MM.1S (cell line): ENCODE data around the gene KATNBL1.
"Not testable (repeated sequence)": the region's sequence is repeated elsewhere in the genome, so short reads cannot be mapped to it uniquely, and the experiment has no call there.

ENCODE experiments used
- DNase-seq: peaks from one replicate; pipeline ENCODE4 v3.0.0-alpha.2; 2015
- H2AFZ ChIP-seq: fragments of 300-600 bp; sonication (generic); 2 replicates; pipeline ENCODE4 v1.6.0; 2016; ENCODE audit warnings: antibody characterized with exemption, low read length
- H3F3A ChIP-seq: fragments of 300-600 bp; sonication (generic); 2 replicates; pipeline ENCODE4 v1.6.1; 2016; ENCODE audit warnings: mild to moderate bottlenecking, antibody characterized with exemption, low read length, moderate library complexity, mixed read lengths; ENCODE audit not compliant: insufficient read depth
- H3K27ac ChIP-seq: fragments of 300-600 bp; sonication (generic); 2 replicates; pipeline ENCODE4 v1.5.1; 2016; ENCODE audit warnings: mild to moderate bottlenecking, low read length
- H3K27me3 ChIP-seq: fragments of 300-600 bp; sonication (generic); replicated peaks from 2 replicates; pipeline ENCODE4 v1.6.0; 2016; ENCODE audit warnings: low read length; ENCODE audit not compliant: insufficient read depth
- H3K36me3 ChIP-seq: fragments of 300-600 bp; sonication (generic); replicated peaks from 2 replicates; pipeline ENCODE4 v1.6.1; 2016; ENCODE audit warnings: mild to moderate bottlenecking, low read length, mixed read lengths; ENCODE audit not compliant: insufficient read depth
- H3K4me1 ChIP-seq: fragments of 300-600 bp; sonication (generic); 2 replicates; pipeline ENCODE4 v1.6.1; 2016; ENCODE audit warnings: low read length, mixed read lengths
- H3K4me2 ChIP-seq: fragments of 300-600 bp; sonication (generic); 2 replicates; pipeline ENCODE4 v1.6.0; 2016; ENCODE audit warnings: low read depth, low read length
- H3K4me3 ChIP-seq: fragments of 300-600 bp; sonication (generic); 2 replicates; pipeline ENCODE4 v1.5.1; 2016; ENCODE audit warnings: low read length, mixed read lengths
- H3K79me2 ChIP-seq: fragments of 300-600 bp; sonication (generic); 2 replicates; pipeline ENCODE4 v1.6.1; 2016; ENCODE audit warnings: mixed run types, low read length, mixed read lengths
- H3K9ac ChIP-seq: fragments of 300-600 bp; sonication (generic); 2 replicates; pipeline ENCODE4 v1.6.1; 2016; ENCODE audit warnings: low read length, mixed read lengths
- H3K9me2 ChIP-seq: fragments of 300-600 bp; sonication (generic); replicated peaks from 2 replicates; pipeline ENCODE4 v1.6.1; 2016; ENCODE audit warnings: mild to moderate bottlenecking, low read length, mixed read lengths; ENCODE audit not compliant: insufficient read depth
- H3K9me3 ChIP-seq: fragments of 300-600 bp; sonication (generic); replicated peaks from 2 replicates; pipeline ENCODE4 v1.6.1; 2016; ENCODE audit warnings: mild to moderate bottlenecking, low read length, mixed read lengths; ENCODE audit not compliant: insufficient read depth
- H4K20me1 ChIP-seq: fragments of 300-600 bp; sonication (generic); 2 replicates; pipeline ENCODE4 v1.6.1; 2016; ENCODE audit warnings: mild to moderate bottlenecking, low read length, moderate library complexity, mixed read lengths; ENCODE audit not compliant: insufficient read depth
- CTCF ChIP-seq: fragments of 300-600 bp; sonication (generic); IDR thresholded peaks from 2 replicates; pipeline ENCODE4 v1.5.1; 2016; ENCODE audit warnings: antibody characterized with exemption, low read length, mixed read lengths
- EZH2 ChIP-seq: fragments of 300-600 bp; sonication (generic); optimal IDR thresholded peaks from 2 replicates; pipeline ENCODE3; 2017; ENCODE audit warnings: low read depth, mild to moderate bottlenecking, antibody characterized with exemption, low read length, mixed read lengths
- EZH2phosphoT487 ChIP-seq: fragments of 300-600 bp; sonication (generic); IDR thresholded peaks from 2 replicates; pipeline ENCODE4 v1.6.1; 2018; ENCODE audit warnings: antibody characterized with exemption, low read length

Gene KATNBL1

GRCh38 chr15:34188711-34189110, 21.2 kb downstream of the KATNBL1 start:
- no peaks in the 10 kb centered on the region for H3K27me3 ChIP-seq
- no peak overlapping the region for H3K27ac ChIP-seq
- no peaks in the 10 kb centered on the region for H3K4me1 ChIP-seq
- no peak overlapping the region for H3K4me3 ChIP-seq
- no peaks in the 10 kb centered on the region for H3K9me3 ChIP-seq
- no peaks in the 10 kb centered on the region for H3K36me3 ChIP-seq
- no peak overlapping the region for H3K9ac ChIP-seq
- no peaks in the 10 kb centered on the region for H3K9me2 ChIP-seq
- no peak for DNase-seq
- H2AFZ ChIP-seq = no peak overlapping the region
- no peaks in the 10 kb centered on the region for H4K20me1 ChIP-seq
- peaks cover 76% of the 10 kb centered on the region for H3K79me2 ChIP-seq
- no peaks in the 10 kb centered on the region for H3F3A ChIP-seq
- TF ChIP-seq EZH2 (no peak), EZH2phosphoT487 (no peak), CTCF (no peak)
- H3K4me2 ChIP-seq = no peak overlapping the region

GRCh38 chr15:34185666-34186065, 24.2 kb downstream of the KATNBL1 start:
- Histone ChIP-seq H2AFZ (no peak overlapping the region), H3F3A (no peaks in the 10 kb centered on the region), H4K20me1 (no peaks in the 10 kb centered on the region), H3K4me1 (no peaks in the 10 kb centered on the region), H3K79me2 (peaks cover 70% of the 10 kb centered on the region), H3K4me2 (no peak overlapping the region), H3K36me3 (no peaks in the 10 kb centered on the region), H3K27ac (no peak overlapping the region), H3K9me2 (no peaks in the 10 kb centered on the region), H3K27me3 (no peaks in the 10 kb centered on the region), H3K4me3 (no peak overlapping the region), H3K9ac (no peak overlapping the region), H3K9me3 (no peaks in the 10 kb centered on the region)
- TF ChIP-seq CTCF (no peak), EZH2phosphoT487 (no peak), EZH2 (no peak)
- DNase-seq = no peak

GRCh38 chr15:34182942-34183341, 27.0 kb downstream of the KATNBL1 start:
- Histone ChIP-seq H3K27ac (no peak overlapping the region), H3K79me2 (peaks cover 68% of the 10 kb centered on the region), H3K27me3 (no peaks in the 10 kb centered on the region), H3K4me1 (no peaks in the 10 kb centered on the region), H3K9me3 (no peaks in the 10 kb centered on the region), H3K9ac (no peak overlapping the region), H2AFZ (no peak overlapping the region), H3K36me3 (no peaks in the 10 kb centered on the region), H3K4me2 (no peak overlapping the region), H3K9me2 (no peaks in the 10 kb centered on the region), H4K20me1 (no peaks in the 10 kb centered on the region), H3F3A (no peaks in the 10 kb centered on the region), H3K4me3 (no peak overlapping the region)
- no peak for TF ChIP-seq EZH2phosphoT487
- no peak for TF ChIP-seq EZH2
- no peak for TF ChIP-seq CTCF
- no peak for DNase-seq

- H3K4me3 ChIP-seq = no peak overlapping the region
- no peaks in the 10 kb centered on the region for H3K9me2 ChIP-seq
- no peaks in the 10 kb centered on the region for H4K20me1 ChIP-seq
- H3K79me2 ChIP-seq = peaks cover 58% of the 10 kb centered on the region
- no peak overlapping the region for H3K9ac ChIP-seq
- DNase-seq = no peak
- H2AFZ ChIP-seq = no peak overlapping the region
- no peak overlapping the region for H3K27ac ChIP-seq
- H3K36me3 ChIP-seq = no peaks in the 10 kb centered on the region
- no peaks in the 10 kb centered on the region for H3K4me1 ChIP-seq
- no peak for TF ChIP-seq CTCF
- no peak for TF ChIP-seq EZH2phosphoT487
- no peak for TF ChIP-seq EZH2
- H3K27me3 ChIP-seq = no peaks in the 10 kb centered on the region
- H3K4me2 ChIP-seq = no peak overlapping the region
- H3K9me3 ChIP-seq = no peaks in the 10 kb centered on the region
- H3F3A ChIP-seq = no peaks in the 10 kb centered on the region
Measured at GRCh38 chr15:34179234-34179633, 30.7 kb downstream of the KATNBL1 start.

GRCh38 chr15:34165987-34166573, 43.8 kb downstream of the KATNBL1 start:
- not testable (repeated sequence) for H3F3A ChIP-seq, H3K4me1 ChIP-seq, H3K9me2 ChIP-seq, H2AFZ ChIP-seq, H4K20me1 ChIP-seq, H3K9me3 ChIP-seq, DNase-seq, H3K4me2 ChIP-seq, H3K9ac ChIP-seq, H3K27ac ChIP-seq, H3K27me3 ChIP-seq, H3K36me3 ChIP-seq, H3K4me3 ChIP-seq
- peaks cover 28% of the 10 kb centered on the region for H3K79me2 ChIP-seq
